LNCaP clone FGC (cell line): ENCODE results near the gene DNASE1.
"Not testable (repeated sequence)": the region's sequence is repeated elsewhere in the genome, so short reads cannot be mapped to it uniquely, and the experiment has no call there.

ENCODE experiments used
- DNase-seq: peaks from one replicate; pipeline ENCODE4 v3.0.0-alpha.2; 2011; ENCODE audit warnings: low read depth
- H3K4me3 ChIP-seq: 2 replicates; pipeline ENCODE4 v1.5.1; 2011; ENCODE audit warnings: mild to moderate bottlenecking, low read depth, low read length, control low read depth
- TF ChIP-seq, protein P1 (sequence below): IDR thresholded peaks from 2 replicates; pipeline ENCODE4 v1.5.1; 2012; ENCODE audit warnings: mild to moderate bottlenecking; ENCODE audit not compliant: control insufficient read depth, insufficient read depth; ENCODE audit errors: extremely low read depth

DNASE1 gene

DNA sequence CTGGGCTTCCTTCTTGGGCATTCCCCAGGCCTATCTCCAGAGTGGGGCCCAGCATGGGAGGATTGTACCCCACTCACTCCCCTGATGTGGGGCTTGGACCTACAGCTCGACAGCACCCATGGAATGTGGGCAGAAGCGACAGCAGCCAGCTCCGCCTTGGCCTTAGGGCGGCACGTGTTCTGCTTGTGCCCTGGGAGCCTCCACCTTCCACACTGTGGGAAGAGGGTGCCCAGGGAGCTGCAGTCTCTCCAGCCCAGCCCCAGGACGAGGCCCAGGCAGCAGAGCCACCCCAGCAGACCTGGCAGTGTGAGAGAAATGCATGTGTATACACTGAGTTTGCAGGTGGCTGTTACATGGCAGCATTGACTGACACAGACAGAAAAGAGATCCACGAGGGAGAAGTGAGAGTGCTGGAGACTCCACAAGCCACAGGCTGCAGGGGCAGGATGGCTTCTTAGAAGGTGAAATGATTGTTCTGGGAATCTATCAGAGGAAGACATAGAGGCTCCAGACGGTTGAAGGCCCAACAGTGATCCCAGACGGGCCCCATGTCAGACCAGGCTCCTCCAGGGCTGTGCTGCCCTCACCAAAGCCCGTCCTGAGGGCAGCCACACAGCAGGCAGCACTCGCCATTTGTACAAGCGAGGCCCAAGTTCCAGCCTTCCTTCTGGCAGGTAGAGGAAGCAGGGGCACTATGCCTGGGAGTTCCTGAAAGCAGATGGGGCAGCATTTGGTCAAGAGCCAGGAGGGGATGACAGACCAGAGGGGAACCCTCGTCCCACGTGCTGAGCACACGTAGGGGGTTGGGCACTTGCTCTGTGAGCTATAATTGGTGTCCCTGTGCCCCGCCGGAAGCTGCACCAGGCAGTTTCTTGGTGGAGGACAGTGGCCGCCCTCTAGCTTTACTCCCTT lies 2.8 kb upstream of the DNASE1 start:
- TF ChIP-seq, protein P1, sequence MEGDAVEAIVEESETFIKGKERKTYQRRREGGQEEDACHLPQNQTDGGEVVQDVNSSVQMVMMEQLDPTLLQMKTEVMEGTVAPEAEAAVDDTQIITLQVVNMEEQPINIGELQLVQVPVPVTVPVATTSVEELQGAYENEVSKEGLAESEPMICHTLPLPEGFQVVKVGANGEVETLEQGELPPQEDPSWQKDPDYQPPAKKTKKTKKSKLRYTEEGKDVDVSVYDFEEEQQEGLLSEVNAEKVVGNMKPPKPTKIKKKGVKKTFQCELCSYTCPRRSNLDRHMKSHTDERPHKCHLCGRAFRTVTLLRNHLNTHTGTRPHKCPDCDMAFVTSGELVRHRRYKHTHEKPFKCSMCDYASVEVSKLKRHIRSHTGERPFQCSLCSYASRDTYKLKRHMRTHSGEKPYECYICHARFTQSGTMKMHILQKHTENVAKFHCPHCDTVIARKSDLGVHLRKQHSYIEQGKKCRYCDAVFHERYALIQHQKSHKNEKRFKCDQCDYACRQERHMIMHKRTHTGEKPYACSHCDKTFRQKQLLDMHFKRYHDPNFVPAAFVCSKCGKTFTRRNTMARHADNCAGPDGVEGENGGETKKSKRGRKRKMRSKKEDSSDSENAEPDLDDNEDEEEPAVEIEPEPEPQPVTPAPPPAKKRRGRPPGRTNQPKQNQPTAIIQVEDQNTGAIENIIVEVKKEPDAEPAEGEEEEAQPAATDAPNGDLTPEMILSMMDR, result no peak
- no peak overlapping the region for H3K4me3 ChIP-seq
- no peak for DNase-seq

DNA sequence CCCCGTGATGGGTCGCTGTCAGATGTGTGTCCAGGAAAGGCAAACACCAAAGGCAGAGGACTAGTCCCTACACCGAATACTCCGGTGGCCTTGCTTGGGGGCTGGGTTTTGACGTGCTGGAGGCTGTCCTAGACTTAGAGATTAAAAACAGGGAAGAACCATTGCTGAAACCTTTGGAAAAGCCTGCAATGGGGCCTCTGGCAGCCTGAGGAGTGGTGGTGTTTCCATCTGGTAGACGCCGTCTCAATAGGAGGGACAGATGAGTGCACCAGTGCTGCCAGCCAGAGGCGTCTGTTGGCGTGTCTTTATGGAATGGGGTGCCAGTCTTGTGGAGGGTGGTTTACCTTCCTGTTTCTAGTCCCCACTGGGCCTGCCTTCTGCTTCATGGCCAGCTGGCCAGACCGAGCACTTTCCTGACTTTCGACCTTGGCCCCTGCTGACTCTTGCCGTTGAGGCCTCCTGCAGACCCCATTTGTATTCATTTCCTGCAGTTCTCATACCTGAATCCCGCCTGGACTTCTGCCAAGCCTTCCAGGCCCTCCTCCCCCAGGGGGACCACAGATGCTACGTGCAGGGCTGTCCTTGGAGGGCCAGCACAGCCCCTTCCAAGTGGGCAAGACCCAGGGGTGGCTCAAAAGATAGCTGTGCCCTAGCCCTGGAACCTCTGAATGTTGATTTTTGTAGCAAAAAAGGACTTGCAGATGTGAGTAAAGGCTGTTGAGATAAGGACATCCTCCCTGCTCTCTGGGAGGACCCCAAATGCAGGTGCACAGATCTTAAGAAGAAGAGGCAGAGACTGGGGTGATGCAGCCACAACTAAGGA lies 1.9 kb upstream of the DNASE1 start:
- no peak for DNase-seq
- TF ChIP-seq, protein P1, result no peak
- H3K4me3 ChIP-seq, result no peak overlapping the region

DNA sequence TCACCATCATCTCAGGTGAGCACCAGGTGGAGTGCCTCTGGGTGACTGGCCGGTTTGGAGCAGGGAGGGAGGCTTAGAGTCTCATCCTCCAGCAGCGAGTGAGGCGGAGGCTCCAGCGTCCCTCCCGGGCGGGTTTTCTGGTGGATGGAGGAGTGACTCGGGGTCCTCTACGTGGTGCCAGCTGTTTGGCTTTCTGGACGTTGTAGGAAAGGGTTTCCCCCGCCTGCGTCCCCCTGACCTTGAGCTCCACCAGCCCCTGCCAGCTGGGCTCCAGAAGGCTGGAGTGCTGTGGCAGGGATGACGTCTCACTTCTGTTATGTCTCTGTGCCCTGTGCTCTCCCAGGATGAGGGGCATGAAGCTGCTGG lies 522 bp downstream of the DNASE1 start:
- no peak overlapping the region for H3K4me3 ChIP-seq
- TF ChIP-seq, protein P1, result no peak
- DNase-seq, result no peak

DNA sequence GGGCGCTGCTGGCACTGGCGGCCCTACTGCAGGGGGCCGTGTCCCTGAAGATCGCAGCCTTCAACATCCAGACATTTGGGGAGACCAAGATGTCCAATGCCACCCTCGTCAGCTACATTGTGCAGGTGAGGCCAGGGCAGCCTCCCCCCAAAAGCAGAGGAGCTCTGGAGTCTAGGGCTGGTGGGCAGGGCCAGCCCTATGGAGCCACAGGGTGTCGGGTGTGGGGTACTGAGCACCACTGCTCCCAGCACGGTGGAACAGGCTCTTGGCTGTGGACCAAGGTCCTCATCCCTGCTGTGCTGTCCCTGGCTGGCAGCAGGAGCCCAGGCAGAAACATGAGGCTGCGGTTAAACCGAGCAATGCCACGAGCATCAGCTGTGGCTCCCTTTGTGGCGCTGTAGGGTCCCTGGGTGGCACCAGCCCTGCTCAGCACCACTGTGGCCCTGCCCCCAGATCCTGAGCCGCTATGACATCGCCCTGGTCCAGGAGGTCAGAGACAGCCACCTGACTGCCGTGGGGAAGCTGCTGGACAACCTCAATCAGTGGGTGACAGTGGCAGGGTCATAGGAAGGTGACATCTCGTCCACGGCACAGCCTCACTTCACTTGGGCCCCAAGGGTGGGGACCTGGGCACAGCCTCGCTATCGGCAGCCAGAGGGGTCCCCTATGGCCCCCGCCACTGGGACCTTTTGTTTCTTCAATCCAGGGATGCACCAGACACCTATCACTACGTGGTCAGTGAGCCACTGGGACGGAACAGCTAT lies 1.1 kb downstream of the DNASE1 start:
- no peak for DNase-seq
- H3K4me3 ChIP-seq, result no peak overlapping the region

DNA sequence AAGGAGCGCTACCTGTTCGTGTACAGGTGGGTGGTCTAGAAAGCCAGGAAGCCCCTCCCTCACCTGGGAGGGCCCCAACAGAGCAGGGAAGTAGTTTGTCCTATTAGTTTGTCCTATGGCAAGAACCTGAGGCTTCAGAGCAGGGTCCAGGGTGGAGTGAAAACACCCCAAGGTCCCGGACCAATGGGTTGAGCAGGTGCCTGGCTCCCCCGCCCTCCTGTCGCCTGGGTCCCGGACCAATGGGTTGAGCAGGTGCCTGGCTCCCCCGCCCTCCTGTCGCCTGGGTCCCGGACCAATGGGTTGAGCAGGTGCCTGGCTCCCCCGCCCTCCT lies 1.6 kb downstream of the DNASE1 start:
- not testable (repeated sequence) for DNase-seq, H3K4me3 ChIP-seq

More for the DNA sequence above, 1.1 kb downstream of the DNASE1 start:
- TF ChIP-seq, protein P1, result no peak

DNA sequence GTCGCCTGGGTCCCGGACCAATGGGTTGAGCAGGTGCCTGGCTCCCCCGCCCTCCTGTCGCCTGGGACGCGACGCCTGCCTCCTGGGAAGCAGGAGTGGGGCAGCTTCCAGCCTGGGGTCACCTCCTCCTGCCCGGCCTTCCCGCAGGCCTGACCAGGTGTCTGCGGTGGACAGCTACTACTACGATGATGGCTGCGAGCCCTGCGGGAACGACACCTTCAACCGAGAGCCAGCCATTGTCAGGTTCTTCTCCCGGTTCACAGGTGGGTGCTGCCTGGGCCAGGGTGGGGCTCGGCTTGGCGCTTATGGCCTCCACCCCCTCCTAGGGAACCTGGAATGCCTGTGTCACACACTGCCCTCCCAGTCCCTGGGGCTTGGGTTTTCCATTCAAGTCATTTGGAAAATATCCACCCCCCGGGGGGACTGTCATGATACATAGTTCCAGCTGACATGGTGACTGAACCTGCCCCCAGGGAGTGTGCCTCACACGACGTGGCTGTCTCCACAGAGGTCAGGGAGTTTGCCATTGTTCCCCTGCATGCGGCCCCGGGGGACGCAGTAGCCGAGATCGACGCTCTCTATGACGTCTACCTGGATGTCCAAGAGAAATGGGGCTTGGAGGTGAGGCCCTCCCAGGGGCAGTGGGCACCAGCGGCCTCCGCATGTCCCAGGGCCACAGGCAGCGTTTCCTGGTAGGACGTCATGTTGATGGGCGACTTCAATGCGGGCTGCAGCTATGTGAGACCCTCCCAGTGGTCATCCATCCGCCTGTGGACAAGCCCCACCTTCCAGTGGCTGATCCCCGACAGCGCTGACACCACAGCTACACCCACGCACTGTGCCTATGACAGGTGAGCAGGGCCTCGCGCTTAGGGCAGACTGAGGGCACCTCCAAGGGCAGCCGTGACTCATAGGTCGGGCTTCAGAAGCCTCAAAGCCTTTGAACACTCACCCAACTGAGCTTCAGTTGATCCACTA lies 2.3 kb downstream of the DNASE1 start:
- TF ChIP-seq, protein P1, result no peak
- no peak for DNase-seq
- no peak overlapping the region for H3K4me3 ChIP-seq
